Pancreas (tissue), 10 donors: Measurements from ENCODE around the gene ZBTB39. TPM values are rescaled to one million over a fixed set of nuclear protein-coding genes. Genes with fewer than 3 reads are reported as not detected.
"Not testable (repeated sequence)": the region's sequence is repeated elsewhere in the genome, so short reads cannot be mapped to it uniquely, and the experiment has no call there.

ENCODE experiments used
- ATAC-seq, 4 donors: fragments of 200-7000 bp; cut with Tn5 transposase; one replicate each; pipeline versions ENCODE4 v1.8.0 to v1.9.1; 2020; ENCODE audit warnings: mild to moderate bottlenecking in 4 of 4, moderate library complexity in 4 of 4
- DNase-seq, 6 donors: peaks; one replicate each; pipeline ENCODE4 v3.0.0-alpha.2; 2020
- FAIRE-seq: peaks from 2 replicates; lab custom pipeline; 2012; peaks lifted over from hg19 to GRCh38; lab: Jason Lieb, UNC
- H3K27ac ChIP-seq, 4 donors: fragments of 200-600 bp; sonication (generic); 1 replicate in 3 of 4; 2 replicates in 1 of 4; pipeline versions ENCODE4 v1.5.0 to v1.8.0; 2020
- H3K27me3 ChIP-seq, 4 donors: fragments of 200-600 bp; one replicate each; pipeline ENCODE4 v1.8.0; 2021
- H3K36me3 ChIP-seq, 3 donors: fragments of 200-600 bp; sonication (generic) in 1 of 3; one replicate each; pipeline versions ENCODE4 v1.5.0 to v1.8.0; 2020 to 2021
- H3K4me1 ChIP-seq, 3 donors: fragments of 200-600 bp; one replicate each; pipeline ENCODE4 v1.8.0; 2021
- H3K4me3 ChIP-seq, 4 donors: fragments of 200-600 bp; sonication (generic) in 2 of 4; one replicate each; pipeline versions ENCODE4 v1.5.0 to v1.8.0; 2020 to 2021
- H3K9me3 ChIP-seq, 4 donors: fragments of 200-600 bp; one replicate each; pipeline ENCODE4 v1.8.0; 2021
- CTCF ChIP-seq, 4 donors: fragments of 200-600 bp; sonication (generic) in 3 of 4; IDR thresholded peaks; one replicate each; pipeline versions ENCODE4 v1.5.0 to v1.8.0; 2021; ENCODE audit warnings: antibody characterized with exemption in 4 of 4
- WGBS, 2 donors: extraction: QIAGEN DNeasy Blood & Tissue Kit; methylation state at CpG; one replicate each; pipeline ENCODE4 v1.1.7; 2013; 5-methylcytosine and 5-hydroxymethylcytosine counted together
- intact Hi-C, 3 donors: fragments of 100-400 bp; cut with DNase I; formaldehyde crosslinking; loops; one replicate each; pipeline versions ENCODE4 v1.11.1 to v1.14.2; 2022
- polyA plus RNA-seq, 2 donors: library from polyadenylated mRNA; stranded (reverse); fragments of 200-250 nt; gene quantifications; one replicate each; pipeline ENCODE4 v1.2.3, GENCODE V29; 2013
- total RNA-seq, 6 donors: library from RNA; stranded (reverse); fragmentation: NEBNext Ultra II Directional in 4 of 6; extraction: Animal tissue kit (Norgen Biotek cat#: 25700) in 4 of 6; gene quantifications; one replicate each; pipeline versions ENCODE4 v1.2.1 to v1.2.4, GENCODE V29; 2021 to 2023
- donor health status: healthy with polysubstance abuse.
- donor health status: DM: no; HTN: no; CAD: no; lungs with moderate emphysema.
- donor health status: DM: no; HTN: no; CAD: no.
- donor health status: control.
- donor health status: control.
- donor health status: Bipolar disorder and iron deficiency.
- donor health status: DM: yes; HTN: yes; CAD: no.
- donor health status: DM: no; HTN: no; CAD: no.
- donor health status: DM: no; HTN: no; CAD: no.
- donor health status: DM: yes; HTN: yes; CAD: no.

The ZBTB39 gene
- total and polyA plus RNA-seq, 8 donors = 1.5 to 4.3 (median 2.8) TPM

- Histone ChIP-seq H3K36me3 (no peaks in the 10 kb centered on the region), H3K4me1 (no peaks in the 10 kb centered on the region), H3K4me3 (no peak overlapping the region), H3K27me3 (no peaks in the 10 kb centered on the region), H3K27ac (no peak overlapping the region), H3K9me3 (no peaks in the 10 kb centered on the region)
- no peak for DNase-seq
- intact Hi-C loops = no loop called here
- no peak for ATAC-seq
- FAIRE-seq = no peak
- no peak for TF ChIP-seq CTCF (IDR thresholded peaks at IDR 0.05)
- WGBS, 2 donors = 47 to 59% methylated on average over 2 of the region's 2 CpGs
Observed at GRCh38 chr12:57025196-57025595, 18.9 kb upstream of the ZBTB39 start.

GRCh38 chr12:57022324-57022723, 16.0 kb upstream of the ZBTB39 start:
- FAIRE-seq, ATAC-seq, H3K27me3 ChIP-seq, intact Hi-C loops, H3K9me3 ChIP-seq, DNase-seq, H3K4me3 ChIP-seq, H3K36me3 ChIP-seq, H3K4me1 ChIP-seq, H3K27ac ChIP-seq: not testable (repeated sequence)
- 89 to 92% methylated on average over 5 of the region's 5 CpGs for WGBS, 2 donors

- WGBS, 2 donors = 74 to 84% methylated on average over 9 of the region's 9 CpGs
- intact Hi-C loops = no loop called here
- Histone ChIP-seq H3K4me1 (no peaks in the 10 kb centered on the region), H3K4me3 (no peak overlapping the region), H3K27me3 (no peaks in the 10 kb centered on the region), H3K9me3 (no peaks in the 10 kb centered on the region), H3K36me3 (no peaks in the 10 kb centered on the region), H3K27ac (no peak overlapping the region)
- no peak for ATAC-seq
- no peak for DNase-seq
- FAIRE-seq = no peak
- no peak for TF ChIP-seq CTCF (IDR thresholded peaks at IDR 0.05)
Observed at GRCh38 chr12:57019983-57020719, 13.8 kb upstream of the ZBTB39 start.

- no peak for TF ChIP-seq CTCF (IDR thresholded peaks at IDR 0.05)
- ATAC-seq (no peak), DNase-seq (no peak), FAIRE-seq (no peak)
- H3K27me3 ChIP-seq = no peaks in the 10 kb centered on the region
- no peak overlapping the region for H3K4me3 ChIP-seq
- WGBS, 2 donors = 82 to 95% methylated on average over 1 of the region's 1 CpG
- H3K27ac ChIP-seq = no peak overlapping the region
- no peaks in the 10 kb centered on the region for H3K4me1 ChIP-seq
- H3K36me3 ChIP-seq = no peaks in the 10 kb centered on the region
- H3K9me3 ChIP-seq = no peaks in the 10 kb centered on the region
- intact Hi-C loops = no loop called here
Observed at GRCh38 chr12:57018906-57019305, 12.6 kb upstream of the ZBTB39 start.

- WGBS, 2 donors = 79 to 80% methylated on average over 5 of the region's 5 CpGs
- H3K4me3 ChIP-seq, intact Hi-C loops, H3K4me1 ChIP-seq, H3K27me3 ChIP-seq, FAIRE-seq, H3K9me3 ChIP-seq, DNase-seq, H3K36me3 ChIP-seq, ATAC-seq, H3K27ac ChIP-seq: not testable (repeated sequence)
Observed at GRCh38 chr12:57018353-57018752, 12.0 kb upstream of the ZBTB39 start.

GRCh38 chr12:57016348-57016747, 10.0 kb upstream of the ZBTB39 start, which contains the start of gene TAC3:
Gene TAC3 (minus strand): TSS chr12:57016529. CDS start chr12:57015797, 732 bp downstream.
- ATAC-seq = no peak
- intact Hi-C loops = no loop called here
- no peaks in the 10 kb centered on the region for H3K36me3 ChIP-seq
- DNase-seq = no peak
- no peak within 1 kb of the TSS for H3K4me3 ChIP-seq
- H3K9me3 ChIP-seq = no peaks in the 10 kb centered on the region
- H3K27ac ChIP-seq = no peak within 1 kb of the TSS
- H3K4me1 ChIP-seq = no peaks in the 10 kb centered on the region
- WGBS, 2 donors = 39% methylated on average over 5 to 6 of the region's 6 CpGs
- no peak for FAIRE-seq
- no peak for TF ChIP-seq CTCF (IDR thresholded peaks at IDR 0.05)
- no peaks in the 10 kb centered on the region for H3K27me3 ChIP-seq
